ENCODE results near the gene NKAIN2. TPM values are rescaled to one million over a fixed set of nuclear protein-coding genes. Genes with fewer than 3 reads are reported as not detected.

NKAIN2 gene
- total RNA-seq, 1 experiment from 2014 or later: not detected

GRCh38 chr6:123785039-123785438 is 18.6 kb upstream of the NKAIN2 start:
- H3K9me3 ChIP-seq (ENCODE audit: control insufficient read depth in 1 of 2, insufficient read depth in 1 of 2, low read depth in 1 of 2, low read length in 2 of 2): no peaks in the 10 kb centered on the region
- H3K79me2 ChIP-seq (ENCODE audit: insufficient read depth, low read length): no peaks in the 10 kb centered on the region
- TF ChIP-seq JUND (IDR thresholded peaks at IDR 0.05) (no peak), ZFX (IDR thresholded peaks at IDR 0.05) (no peak), CTCF (IDR thresholded peaks at IDR 0.05 in 2 of 3, conservative IDR thresholded peaks at IDR 0.05 in 1 of 3; ENCODE audit: borderline replicate concordance in 1 of 3, insufficient read depth in 1 of 3, low read depth in 2 of 3, low read length in 2 of 3) (no peak)
- ATAC-seq: no peak
- H3K27ac ChIP-seq (ENCODE audit: low read depth, low read length): no peak overlapping the region
- ChIA-PET CTCF (no interaction called here), POLR2A (no interaction called here), RAD21 (ENCODE audit: low non-redundant PET in 1 of 2, low total read pairs in 2 of 2, uncharacterized antibody in 2 of 2, unreplicated experiment in 2 of 2) (no interaction called here)
- no peaks in the 10 kb centered on the region for H3K36me3 ChIP-seq (ENCODE audit: control insufficient read depth in 1 of 2, insufficient read depth in 2 of 2, low read length in 2 of 2)
- intact Hi-C loops (cut with micrococcal nuclease): no loop called here
- H3K4me3 ChIP-seq (replicated peaks in 1 of 2; ENCODE audit: low read depth in 1 of 2, low read length in 2 of 2): no peak overlapping the region
- BruUV-seq (replicated peaks): no TSS peak
- no peaks in the 10 kb centered on the region for H4K20me1 ChIP-seq (ENCODE audit: insufficient read depth)
- H3K27me3 ChIP-seq (ENCODE audit: insufficient read depth, low read length): no peaks in the 10 kb centered on the region
- DNase-seq (ENCODE audit: low read depth, low spot score): no peak
- no peak overlapping the region for H3K9ac ChIP-seq (ENCODE audit: low read length)
- no peaks in the 10 kb centered on the region for H3K4me1 ChIP-seq (ENCODE audit: control insufficient read depth in 1 of 2, insufficient read depth in 2 of 2, low read length in 2 of 2)
- H3K9me2 ChIP-seq (ENCODE audit: insufficient read depth): no peaks in the 10 kb centered on the region
- no peak overlapping the region for H3K4me2 ChIP-seq (ENCODE audit: low read length)
- H2AFZ ChIP-seq (ENCODE audit: low read depth, low read length, poor library complexity, severe bottlenecking): no peak overlapping the region

DNA sequence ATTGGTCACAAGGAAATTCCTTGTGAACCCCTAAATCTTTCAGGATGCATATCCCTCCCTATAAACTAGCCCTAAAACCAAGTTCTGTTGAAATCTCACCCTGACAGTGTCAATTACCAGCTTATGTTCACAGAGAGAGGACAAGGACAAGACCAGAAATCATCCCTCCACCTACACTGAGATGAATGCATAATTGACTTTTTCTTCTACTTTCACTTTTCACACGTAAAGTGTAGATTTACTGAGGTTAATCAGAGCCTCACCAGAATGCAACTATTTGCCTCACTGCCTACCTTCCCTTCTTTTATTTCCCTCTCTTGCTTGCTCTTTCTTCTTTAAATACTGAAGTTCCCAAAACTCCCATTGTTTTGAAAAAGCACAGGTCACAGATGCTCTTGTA is 15.3 kb upstream of the NKAIN2 start:
- BruUV-seq (replicated peaks): no TSS peak
- DNase-seq (ENCODE audit: low read depth, low spot score) (no peak), ATAC-seq (no peak)
- CTCF ChIA-PET: no interaction called here
- RAD21 ChIA-PET (ENCODE audit: low non-redundant PET in 1 of 2, low total read pairs in 2 of 2, uncharacterized antibody in 2 of 2, unreplicated experiment in 2 of 2): no interaction called here
- POLR2A ChIA-PET: no interaction called here
- H2AFZ ChIP-seq (ENCODE audit: low read depth, low read length, poor library complexity, severe bottlenecking): no peak overlapping the region
- no peaks in the 10 kb centered on the region for H3K4me1 ChIP-seq (ENCODE audit: control insufficient read depth in 1 of 2, insufficient read depth in 2 of 2, low read length in 2 of 2)
- H3K9ac ChIP-seq (ENCODE audit: low read length): no peak overlapping the region
- no peak overlapping the region for H3K27ac ChIP-seq (ENCODE audit: low read depth, low read length)
- H3K27me3 ChIP-seq (ENCODE audit: insufficient read depth, low read length): no peaks in the 10 kb centered on the region
- H4K20me1 ChIP-seq (ENCODE audit: insufficient read depth): no peaks in the 10 kb centered on the region
- no peaks in the 10 kb centered on the region for H3K9me3 ChIP-seq (ENCODE audit: control insufficient read depth in 1 of 2, insufficient read depth in 1 of 2, low read depth in 1 of 2, low read length in 2 of 2)
- intact Hi-C loops (cut with micrococcal nuclease): no loop called here
- H3K9me2 ChIP-seq (ENCODE audit: insufficient read depth): no peaks in the 10 kb centered on the region
- no peak overlapping the region for H3K4me3 ChIP-seq (replicated peaks in 1 of 2; ENCODE audit: low read depth in 1 of 2, low read length in 2 of 2)
- no peak overlapping the region for H3K4me2 ChIP-seq (ENCODE audit: low read length)
- no peaks in the 10 kb centered on the region for H3K79me2 ChIP-seq (ENCODE audit: insufficient read depth, low read length)
- no peaks in the 10 kb centered on the region for H3K36me3 ChIP-seq (ENCODE audit: control insufficient read depth in 1 of 2, insufficient read depth in 2 of 2, low read length in 2 of 2)
- TF ChIP-seq SP1 (IDR thresholded peaks at IDR 0.05; ENCODE audit: low read depth): no peak
- TF ChIP-seq EZH2phosphoT487 (IDR thresholded peaks at IDR 0.05; ENCODE audit: borderline replicate concordance): no peak
- TF ChIP-seq CEBPB (IDR thresholded peaks at IDR 0.05; ENCODE audit: low read depth): no peak
- no peak for TF ChIP-seq YY1 (IDR thresholded peaks at IDR 0.05; ENCODE audit: extremely low read depth, insufficient replicate concordance, low read depth, low read length)
- no peak for TF ChIP-seq ELF1 (IDR thresholded peaks at IDR 0.05; ENCODE audit: borderline replicate concordance, low read depth)
- no peak for TF ChIP-seq POLR2AphosphoS5 (IDR thresholded peaks at IDR 0.05; ENCODE audit: low read depth, low read length)
- TF ChIP-seq SRF (IDR thresholded peaks at IDR 0.05; ENCODE audit: low read depth): no peak
- TF ChIP-seq EGR1 (IDR thresholded peaks at IDR 0.05; ENCODE audit: low read depth): no peak
- TF ChIP-seq ZBTB33 (IDR thresholded peaks at IDR 0.05; ENCODE audit: extremely low read depth, insufficient replicate concordance, low read length): no peak
- TF ChIP-seq POLR2A (IDR thresholded peaks at IDR 0.05; ENCODE audit: borderline replicate concordance, extremely low read depth, insufficient read depth, insufficient read length): no peak
- no peak for TF ChIP-seq EZH2 (IDR thresholded peaks at IDR 0.05)
- no peak for TF ChIP-seq CTCF (IDR thresholded peaks at IDR 0.05 in 2 of 3, conservative IDR thresholded peaks at IDR 0.05 in 1 of 3; ENCODE audit: borderline replicate concordance in 1 of 3, insufficient read depth in 1 of 3, low read depth in 2 of 3, low read length in 2 of 3)
- no peak for TF ChIP-seq CBX3 (IDR thresholded peaks at IDR 0.05; ENCODE audit: low read depth)
- TF ChIP-seq, protein P1, sequence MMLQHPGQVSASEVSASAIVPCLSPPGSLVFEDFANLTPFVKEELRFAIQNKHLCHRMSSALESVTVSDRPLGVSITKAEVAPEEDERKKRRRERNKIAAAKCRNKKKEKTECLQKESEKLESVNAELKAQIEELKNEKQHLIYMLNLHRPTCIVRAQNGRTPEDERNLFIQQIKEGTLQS (IDR thresholded peaks at IDR 0.05): no peak
- TF ChIP-seq JUND (IDR thresholded peaks at IDR 0.05): no peak
